GM19468 (cell line): ENCODE data around the gene PVR.
"Not testable (repeated sequence)": the region's sequence is repeated elsewhere in the genome, so short reads cannot be mapped to it uniquely, and the experiment has no call there.

Source experiments
- ATAC-seq: cut with Tn5 transposase; IDR thresholded peaks from one replicate; pipeline ENCODE4 v1.9.1; 2021; ENCODE audit warnings: mild to moderate bottlenecking, moderate library complexity, moderate number of reproducible peaks; ENCODE audit not compliant: unreplicated experiment; ENCODE audit errors: extremely low read depth

PVR gene, protein sequence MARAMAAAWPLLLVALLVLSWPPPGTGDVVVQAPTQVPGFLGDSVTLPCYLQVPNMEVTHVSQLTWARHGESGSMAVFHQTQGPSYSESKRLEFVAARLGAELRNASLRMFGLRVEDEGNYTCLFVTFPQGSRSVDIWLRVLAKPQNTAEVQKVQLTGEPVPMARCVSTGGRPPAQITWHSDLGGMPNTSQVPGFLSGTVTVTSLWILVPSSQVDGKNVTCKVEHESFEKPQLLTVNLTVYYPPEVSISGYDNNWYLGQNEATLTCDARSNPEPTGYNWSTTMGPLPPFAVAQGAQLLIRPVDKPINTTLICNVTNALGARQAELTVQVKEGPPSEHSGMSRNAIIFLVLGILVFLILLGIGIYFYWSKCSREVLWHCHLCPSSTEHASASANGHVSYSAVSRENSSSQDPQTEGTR

DNA sequence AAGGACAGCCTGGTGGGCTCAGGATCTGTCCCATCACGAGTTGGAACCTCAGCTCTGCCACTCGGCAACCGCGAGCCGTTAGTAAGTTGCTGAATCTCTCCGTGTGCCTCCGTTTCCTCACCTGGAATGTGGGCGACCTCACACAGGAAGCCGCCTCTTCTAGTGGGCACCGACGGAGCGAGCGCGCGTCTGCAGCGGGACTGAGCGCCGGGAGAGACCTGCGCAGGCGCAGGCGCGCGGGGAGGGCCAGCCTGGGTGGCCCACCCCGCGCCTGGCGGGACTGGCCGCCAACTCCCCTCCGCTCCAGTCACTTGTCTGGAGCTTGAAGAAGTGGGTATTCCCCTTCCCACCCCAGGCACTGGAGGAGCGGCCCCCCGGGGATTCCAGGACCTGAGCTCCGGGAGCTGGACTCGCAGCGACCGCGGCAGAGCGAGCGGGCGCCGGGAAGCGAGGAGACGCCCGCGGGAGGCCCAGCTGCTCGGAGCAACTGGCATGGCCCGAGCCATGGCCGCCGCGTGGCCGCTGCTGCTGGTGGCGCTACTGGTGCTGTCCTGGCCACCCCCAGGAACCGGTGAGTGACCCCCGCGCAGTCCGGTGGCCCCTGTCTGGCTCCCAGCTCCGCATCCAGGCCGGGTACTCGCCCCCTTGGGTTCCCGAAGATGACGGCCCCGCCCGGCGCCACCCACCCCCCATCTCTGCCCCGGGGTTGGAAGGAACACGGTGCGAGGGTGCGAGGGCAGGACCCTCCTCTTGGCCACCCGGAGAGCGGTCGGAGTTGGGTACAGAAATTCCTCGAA, at the start of gene PVR:
PVR (plus strand) TSS at position 306 of the 797 bp plus-strand sequence; CDS start at position 493, 187 bp downstream.
- ATAC-seq: no peak

DNA sequence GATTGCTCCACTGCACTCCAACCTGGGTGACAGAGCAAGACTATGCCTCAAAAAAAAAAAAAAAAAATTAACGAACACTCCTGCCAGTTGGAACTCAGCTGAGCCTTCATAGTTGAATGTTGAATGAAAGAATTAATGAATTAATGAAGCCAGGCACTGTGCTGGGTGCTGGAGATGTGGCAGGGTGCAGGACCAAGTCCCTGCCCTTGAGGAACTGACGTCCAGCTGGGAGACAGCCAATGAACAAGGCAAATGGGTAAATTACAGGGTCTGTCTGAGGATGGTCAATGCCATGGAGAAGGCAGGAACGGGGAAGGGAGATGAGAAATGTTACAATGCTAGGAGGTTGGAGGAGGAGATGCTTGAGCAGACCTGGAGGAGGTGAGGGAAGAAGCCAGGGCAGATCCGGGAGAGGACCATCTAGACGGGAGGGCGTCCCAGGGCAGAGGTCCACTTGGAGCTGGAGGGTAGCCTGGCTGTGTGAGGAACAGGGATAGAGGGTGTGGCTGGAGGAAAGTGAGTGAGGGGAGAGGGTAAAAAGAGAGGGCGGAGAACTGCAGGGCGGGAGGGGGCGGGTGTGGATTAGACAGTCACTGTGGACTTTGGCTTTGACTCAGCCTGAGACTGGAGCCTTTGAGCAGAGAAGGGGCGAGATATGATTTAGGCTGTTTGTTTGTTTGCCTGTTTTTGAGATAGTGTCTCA, 47.1 kb upstream of the PVR start:
- no peak for ATAC-seq

DNA sequence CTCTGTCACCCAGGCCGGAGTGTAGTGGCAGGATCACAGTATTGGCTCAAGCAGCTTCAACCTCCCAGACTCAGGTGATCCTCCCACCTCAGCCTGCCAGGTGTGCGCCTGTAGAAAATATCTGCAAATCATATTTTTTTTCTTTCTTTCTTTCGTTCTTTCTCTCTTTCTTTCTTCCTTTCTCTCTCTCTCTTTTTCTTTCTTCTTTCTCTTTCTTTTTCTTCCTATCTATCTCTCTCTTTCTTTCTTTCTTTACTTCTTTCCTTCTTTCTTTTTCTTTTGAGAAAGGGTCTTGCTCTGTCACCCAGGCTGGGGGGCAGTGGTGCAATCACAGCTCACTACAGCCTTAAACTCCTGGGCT, 46.6 kb upstream of the PVR start:
- ATAC-seq: no peak

DNA sequence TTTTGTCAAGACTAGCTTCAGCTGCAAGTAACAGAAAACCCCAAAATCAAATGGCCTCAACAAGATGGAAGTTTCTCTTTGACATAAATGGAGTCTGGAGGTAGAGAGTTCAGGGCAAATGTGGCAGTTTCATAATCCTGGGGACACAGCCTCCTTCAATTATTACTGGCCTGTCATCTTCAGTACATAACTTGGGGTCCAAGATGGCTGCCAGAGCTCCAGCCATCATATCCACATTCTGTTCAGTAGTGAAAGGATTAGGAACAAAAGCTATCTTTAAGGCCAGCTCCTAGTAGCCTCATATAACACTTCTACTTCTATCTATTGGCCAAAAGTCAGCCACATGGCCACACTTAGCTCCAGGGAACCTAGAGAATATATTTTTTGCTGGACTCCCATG, 45.4 kb upstream of the PVR start:
- no peak for ATAC-seq

DNA sequence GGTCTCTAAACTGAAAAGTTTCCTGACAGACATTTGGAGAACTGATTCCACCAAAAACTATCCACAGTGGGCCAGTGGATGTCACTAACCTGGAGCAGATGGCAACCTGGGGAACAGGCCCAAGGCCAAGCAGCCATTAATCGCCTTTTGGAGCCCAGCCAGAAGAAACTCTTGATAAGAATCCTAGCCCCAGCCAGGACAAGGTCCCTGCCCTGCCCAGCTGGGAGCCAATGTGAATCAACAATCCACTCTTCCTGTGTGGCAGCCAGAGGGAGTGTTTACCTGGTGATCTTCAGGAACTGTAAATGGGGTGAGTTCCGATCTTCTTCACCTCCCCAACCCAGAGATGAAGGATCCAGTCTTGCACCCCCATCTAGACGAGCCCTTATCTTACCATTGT, 44.8 kb upstream of the PVR start:
- ATAC-seq: no peak

DNA sequence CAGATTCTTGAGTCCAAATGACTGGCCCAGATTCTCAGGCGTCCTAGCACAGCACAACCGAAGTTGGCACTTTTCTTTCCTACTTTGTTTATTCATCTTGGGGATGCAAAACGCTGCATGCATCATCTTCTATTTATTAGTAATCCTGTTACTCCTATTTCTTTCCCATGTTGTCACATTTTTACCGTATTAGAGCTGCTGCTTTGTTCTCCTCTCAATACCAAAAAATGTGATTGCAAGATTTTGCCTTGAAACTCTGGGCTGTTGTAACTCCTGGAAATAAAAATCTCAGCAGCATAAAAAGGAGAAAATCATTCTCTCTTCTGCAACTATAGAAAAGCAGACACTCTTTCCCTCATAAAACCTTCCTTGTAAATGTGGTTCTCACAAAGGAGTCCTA, 43.2 kb upstream of the PVR start:
- ATAC-seq: no peak

DNA sequence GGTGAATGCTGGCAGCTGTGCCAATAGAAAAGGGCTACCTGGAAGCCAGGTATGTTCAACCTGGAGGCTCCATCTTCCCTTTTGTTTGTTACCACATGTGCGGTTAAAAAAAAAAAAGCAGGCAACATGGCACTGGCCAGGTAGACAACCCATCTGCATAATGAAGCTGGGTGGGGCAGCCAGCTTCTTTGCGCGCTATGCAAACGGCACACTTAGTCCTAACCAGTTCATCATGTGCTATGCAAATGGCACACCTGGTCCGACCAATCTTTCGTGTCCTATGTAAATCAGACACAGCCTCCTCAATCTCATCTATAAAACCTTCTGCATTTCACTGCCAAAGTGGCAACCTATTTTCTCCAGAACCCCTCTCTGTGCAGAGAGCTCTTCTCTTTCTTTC, 41.6 kb upstream of the PVR start:
- ATAC-seq: no peak

DNA sequence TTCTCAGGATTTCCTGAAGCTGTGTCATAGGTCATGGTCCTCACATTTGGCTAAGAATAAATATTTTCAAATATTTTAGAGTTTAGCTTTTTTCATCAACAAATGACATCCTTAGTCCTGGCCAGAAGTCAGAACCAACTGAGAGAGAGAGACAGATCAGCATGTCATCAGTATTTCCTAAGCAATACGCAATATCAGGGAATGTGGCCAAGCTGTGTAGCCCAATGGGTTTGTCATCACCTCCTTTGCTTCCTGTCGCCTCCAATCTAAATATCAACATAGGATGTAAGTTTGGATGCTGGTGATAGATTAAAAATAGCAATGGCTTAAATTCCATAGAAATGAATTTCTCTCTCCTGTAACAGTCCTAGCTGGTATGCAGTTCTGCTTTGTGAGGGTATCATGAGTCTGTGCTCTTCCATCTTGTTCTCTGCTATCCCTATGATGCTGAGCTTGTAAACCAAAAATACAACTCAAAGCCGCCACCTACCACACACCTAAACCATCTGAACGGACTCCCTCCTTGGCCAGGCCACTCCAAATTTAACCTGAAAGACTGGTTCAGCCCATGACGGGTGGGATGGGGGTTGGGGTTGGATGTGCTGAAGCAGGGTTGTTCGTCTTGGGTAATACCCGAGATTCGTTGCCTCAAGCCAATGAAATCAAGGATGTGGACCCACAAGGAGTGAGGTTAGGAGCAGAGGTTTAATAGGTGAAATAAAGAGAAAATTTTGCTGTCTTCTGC, 40.3 kb upstream of the PVR start:
- ATAC-seq: no peak

DNA sequence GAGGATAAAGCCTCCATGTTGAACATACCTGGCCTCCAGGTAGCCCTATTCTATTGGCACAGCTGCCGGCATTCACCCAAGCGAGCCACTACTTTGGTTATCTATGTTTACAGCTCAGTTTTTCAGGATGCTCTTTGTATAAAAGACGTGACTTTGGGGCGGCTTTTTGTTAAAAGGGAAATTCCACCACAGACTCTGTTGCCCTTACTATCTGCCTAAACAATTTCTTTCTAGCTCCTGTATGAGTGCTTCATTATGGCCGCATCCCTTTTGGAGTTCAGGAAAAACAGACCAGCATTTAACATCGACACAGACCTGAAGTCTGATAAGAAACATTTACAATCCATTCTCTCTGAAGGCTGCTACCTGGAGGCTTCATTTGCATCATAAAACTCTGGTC, 39.5 kb upstream of the PVR start:
- no peak for ATAC-seq

DNA sequence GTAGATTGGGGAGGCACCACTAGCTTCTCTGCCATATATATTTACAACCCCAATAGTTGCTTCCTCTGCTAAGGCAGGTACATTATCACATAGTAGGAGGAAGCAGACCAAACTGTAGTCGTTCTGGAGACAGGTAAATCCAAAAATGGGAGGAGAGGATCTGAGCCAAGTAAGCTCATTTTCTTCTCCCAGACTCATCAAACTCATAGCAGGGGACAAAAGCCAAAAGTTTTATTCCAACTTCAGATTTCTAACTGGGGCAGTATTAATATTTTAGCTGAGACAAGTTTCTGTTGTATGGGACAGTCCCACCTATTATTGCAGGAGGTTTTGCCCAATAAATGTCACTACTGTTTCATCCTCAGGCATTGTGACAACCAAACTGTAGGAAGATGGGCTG, 38.2 kb upstream of the PVR start:
- ATAC-seq: no peak

DNA sequence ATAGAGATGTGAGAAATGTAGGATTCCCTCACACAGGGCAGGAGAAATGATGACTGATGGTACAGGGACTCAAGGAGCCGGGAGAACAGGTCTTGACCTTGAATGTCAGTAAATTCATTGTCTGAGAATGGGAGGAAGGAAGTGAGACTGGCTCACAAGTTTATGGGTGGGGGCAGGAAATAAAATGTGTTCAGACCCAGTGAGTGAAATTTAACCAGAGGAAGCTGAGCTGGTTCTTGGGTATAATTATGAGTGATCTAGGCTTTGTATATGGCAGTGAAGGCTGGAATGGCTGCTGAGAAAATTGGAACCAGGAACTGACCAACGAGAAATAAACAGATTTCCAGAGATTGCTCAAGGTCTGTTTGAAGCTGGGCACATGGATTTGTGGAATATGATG, 36.7 kb upstream of the PVR start:
- no peak for ATAC-seq

DNA sequence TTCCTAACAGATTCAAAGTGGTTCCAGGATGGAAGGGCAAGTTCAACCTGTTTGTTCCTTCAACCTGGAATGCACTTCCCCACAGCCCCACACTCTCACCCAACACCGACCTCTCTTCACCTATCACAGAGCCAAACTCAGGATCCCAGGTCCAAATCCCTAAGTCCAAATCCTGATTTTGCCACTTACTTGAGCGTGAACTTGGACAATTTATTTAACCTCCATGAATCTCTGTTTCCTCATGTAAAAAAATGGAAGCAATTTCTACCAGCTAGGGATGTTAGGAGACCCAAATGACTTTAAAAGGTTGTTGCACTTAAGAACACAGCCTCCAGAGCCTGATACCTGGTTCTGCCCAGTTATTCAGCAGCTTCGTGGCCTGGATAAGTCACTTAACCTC, 35.8 kb upstream of the PVR start:
- ATAC-seq: no peak

DNA sequence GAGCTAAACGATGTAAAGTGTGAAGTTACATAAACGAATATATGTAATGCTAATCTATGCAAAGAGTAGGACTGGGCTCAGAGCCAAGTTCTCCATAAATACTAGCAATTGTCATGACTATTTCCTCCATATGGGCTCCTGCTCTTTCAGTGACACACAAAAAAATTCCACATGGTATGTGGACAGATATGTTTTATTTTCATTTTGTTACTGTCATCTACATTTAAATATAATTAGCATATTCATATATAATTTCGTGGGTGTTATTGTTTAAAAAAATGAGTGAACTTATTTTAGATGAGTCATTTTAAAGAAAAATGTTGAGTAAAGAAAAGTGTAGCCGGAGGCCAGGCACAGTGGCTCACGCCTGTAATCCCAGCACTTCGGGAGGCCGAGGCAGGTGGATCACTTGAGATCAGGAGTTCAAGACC, 35.3 kb upstream of the PVR start:
- ATAC-seq: no peak

DNA sequence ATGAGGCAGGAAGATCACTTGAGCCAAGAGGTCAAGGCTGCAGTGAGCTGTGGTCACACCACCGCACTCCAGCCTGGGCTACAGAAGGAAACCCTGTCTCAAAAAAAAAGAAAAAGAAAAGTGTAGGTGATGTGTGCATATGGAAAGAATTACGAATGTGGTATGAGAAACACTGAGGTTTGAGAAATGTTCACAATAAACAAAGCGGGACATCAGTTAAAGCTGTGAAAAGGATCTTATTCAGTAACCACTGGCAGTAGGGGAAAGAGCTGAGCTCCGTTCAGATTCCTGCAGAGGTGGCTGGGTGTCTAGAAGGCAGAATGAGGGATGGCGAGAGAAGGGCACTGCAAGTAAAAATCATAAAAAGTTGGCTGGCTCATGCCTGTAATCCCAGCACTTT, 34.5 kb upstream of the PVR start:
- ATAC-seq: no peak

DNA sequence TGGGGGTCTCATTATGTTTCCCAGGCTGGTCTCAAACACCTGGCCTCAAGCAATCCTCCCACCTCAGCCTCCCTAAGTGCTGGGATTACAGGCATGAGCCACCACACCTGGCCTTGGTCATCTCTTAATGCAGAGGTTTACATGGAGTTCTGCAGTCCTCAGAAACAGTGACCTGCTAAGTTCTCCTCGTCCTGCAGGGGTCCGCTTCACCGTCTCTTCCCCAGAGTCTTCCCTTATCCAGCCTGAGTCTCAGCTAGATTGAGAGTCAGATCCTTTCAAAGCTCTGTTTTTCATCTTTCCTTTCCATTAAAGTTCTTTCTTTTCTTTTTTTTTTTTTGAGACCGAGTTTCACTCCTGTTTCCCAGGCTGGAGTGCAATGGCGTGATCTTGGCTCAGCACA, 33.2 kb upstream of the PVR start:
- not testable (repeated sequence) for ATAC-seq

DNA sequence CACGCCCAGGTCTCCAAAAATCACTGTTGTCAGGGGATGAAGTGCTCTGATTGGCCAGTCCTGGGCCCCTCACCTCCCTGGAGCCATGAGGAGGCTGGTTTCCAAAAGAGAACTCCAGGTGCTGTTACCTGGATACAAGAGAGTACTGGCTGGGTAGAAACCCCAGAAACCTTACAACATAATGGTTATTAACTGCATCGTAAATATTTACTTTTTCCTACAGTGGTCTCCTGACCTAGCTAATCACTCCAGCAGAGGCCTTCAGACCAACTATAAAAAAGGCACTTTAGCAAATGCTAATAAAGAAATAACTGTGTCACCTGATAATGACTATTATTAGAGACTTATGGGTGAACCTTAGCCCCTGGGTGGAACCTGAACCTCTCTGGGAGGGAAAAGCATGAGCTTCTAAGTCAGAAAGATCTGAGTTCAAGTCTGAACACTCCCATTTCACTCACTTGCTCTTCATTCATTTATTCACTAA, 31.9 kb upstream of the PVR start:
- no peak for ATAC-seq

DNA sequence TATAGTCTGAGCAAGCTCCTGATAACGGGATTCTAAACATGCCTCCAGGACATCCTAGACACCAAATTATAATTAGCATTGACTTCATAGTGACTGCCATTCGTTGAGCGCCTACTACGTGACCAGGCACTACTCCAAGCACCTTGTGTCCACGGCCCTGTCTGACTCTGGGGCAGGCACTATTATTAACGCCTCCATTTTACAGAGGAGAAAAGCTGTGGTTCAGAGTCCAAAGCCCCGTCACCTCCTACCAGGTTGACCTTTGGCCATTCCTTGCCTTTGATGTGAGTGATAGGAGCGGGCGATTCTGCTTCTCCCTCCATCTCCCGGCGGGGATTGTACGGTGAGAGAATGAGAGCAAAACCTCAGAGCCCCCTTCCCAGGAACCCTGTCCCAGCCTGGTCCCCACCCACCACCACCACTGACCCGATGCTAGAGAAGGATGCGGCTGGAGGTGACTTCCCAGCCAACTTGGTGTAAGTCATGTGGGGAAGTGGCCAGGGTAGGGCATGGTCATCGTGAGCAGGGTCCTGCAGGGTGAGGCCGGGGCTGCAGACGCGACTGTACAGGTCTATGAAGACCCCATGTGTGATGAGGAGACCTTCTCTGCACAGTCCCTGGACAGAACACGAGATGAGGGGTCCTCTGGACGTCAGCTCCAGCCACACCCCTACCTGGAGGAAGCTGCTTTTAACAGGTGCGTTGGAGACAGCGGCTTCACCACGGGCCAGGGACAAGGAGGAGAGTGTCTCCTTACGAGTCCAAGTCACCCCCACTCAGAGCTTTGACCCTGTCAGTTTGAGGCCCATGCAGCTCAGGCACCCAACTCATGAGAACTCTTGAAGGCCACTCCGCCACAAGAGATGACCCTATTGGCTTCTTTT, 30.2 kb upstream of the PVR start, which contains the start of gene IGSF23:
IGSF23 (plus strand) TSS at position 269 of the 884 bp plus-strand sequence; CDS start at position 352, 83 bp downstream.
- no peak for ATAC-seq

DNA sequence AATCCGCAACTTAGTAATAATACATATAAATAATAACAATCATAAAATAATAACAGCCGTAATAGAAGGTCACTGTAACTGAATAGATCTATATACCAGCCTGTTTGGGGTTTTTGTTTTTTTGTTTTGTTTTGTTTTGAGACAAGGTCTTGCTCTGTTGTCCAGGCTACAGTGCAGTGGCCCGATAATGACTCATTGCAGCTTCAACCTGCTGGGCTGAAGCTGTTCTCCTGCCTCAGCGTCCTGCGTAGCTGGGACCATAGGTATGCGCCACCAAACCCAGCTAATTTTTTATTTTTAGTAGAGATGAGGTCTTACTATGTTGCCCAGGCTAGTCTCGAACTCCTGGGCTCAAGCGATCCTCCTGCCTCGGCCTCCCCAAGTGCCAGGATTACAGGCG, 29.4 kb upstream of the PVR start:
- ATAC-seq: no peak

DNA sequence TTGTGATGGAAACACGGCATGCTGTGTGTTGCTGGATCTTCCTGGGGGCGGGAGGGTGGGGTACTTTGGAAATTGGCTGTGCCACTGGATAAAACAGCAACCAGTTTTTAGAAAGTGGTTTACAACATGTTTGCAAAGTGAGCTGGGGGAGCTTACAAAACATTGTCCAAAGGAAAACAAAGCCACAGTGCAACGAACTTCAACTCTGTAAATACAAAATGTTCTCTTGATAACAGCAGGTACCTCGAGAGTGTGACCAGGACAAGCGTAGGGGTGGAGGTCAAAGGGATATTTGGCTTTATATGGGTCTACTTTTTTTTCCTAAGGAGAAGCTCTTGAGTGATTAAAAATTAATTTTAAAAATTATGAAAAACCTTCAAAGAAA, 27.9 kb upstream of the PVR start:
- no peak for ATAC-seq
